ENCODE measurements around the gene NTHL1.

The NTHL1 gene

DNA sequence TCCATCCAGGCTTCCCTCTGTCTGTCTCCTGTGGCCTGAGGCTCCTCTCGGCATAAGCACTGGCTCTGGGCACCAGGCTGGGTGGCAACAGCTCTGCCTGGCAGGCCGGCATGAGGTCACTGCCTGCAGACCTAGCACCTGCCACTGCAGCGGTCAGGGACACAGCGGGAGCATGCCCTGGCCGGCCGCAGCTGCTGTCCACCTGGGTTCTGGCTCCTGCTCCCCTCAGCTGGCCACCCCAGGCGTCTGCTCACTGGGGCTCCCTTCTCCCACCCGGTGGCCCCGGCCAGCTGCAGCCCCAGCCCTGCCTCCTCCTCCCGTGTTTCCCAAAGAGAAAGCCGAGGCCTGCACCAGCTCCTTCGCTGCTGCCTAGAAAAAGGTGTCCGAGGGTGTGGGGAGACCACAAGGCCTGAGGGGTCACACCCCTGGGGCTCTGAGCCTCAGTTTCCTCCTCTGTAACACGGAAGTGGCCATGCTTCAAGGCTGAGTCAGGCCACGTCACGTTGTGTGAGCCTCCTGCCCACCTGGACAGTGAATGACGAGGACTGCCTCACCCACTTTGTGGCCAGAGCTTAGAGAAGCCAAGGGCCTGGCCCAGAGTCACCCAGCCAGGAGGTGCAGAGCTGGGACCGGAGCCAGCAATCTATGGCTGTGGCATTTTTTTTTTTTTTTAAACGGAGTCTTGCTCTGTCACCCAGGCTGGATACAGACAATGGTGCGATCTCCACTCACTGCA is 6.7 kb downstream of the NTHL1 start:
- no peak for DNase-seq (ENCODE audit: low spot score)
- TF ChIP-seq, protein P1, sequence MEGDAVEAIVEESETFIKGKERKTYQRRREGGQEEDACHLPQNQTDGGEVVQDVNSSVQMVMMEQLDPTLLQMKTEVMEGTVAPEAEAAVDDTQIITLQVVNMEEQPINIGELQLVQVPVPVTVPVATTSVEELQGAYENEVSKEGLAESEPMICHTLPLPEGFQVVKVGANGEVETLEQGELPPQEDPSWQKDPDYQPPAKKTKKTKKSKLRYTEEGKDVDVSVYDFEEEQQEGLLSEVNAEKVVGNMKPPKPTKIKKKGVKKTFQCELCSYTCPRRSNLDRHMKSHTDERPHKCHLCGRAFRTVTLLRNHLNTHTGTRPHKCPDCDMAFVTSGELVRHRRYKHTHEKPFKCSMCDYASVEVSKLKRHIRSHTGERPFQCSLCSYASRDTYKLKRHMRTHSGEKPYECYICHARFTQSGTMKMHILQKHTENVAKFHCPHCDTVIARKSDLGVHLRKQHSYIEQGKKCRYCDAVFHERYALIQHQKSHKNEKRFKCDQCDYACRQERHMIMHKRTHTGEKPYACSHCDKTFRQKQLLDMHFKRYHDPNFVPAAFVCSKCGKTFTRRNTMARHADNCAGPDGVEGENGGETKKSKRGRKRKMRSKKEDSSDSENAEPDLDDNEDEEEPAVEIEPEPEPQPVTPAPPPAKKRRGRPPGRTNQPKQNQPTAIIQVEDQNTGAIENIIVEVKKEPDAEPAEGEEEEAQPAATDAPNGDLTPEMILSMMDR (IDR thresholded peaks at IDR 0.05): no peak
- Histone ChIP-seq H3K4me3 (no peak overlapping the region), H3K27ac (peak overlapping the region in 1 of 2 donors; percentile 97)

DNA sequence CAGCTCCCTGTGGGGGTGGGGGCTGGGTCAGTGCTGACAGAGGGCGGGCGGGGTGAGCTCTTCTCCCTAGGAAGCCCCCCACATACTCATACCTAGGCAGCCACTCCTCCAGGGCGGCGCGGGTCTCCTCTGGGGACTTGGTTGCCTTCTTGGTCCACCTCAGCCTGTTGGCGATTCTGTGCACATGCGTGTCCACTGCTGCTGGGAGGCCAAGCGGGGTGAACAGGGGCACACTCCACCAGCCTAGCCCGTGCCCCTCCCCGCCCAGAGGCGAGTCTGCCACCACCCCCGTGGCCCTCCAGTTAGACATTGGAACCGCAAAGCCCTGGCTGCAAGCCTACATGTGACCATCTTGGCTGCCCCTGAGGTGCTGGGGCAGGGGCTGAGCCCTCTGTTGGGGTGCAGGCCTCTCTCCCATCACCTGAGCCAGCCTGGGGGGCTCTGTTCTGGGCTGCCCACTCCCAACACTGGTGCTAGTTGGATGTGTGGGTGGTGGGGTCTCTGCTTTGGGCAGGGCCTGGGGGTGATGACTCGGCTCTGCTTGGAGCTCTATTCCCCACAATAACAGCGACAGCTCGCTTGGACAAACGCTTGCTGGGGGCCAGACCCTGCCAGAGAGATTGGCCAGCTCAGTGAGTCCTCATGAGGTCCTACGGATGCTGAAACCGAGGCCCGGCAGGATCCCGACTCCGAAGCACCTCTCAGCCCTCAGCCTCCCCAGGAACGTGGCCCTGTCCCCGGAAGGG is 7.4 kb downstream of the NTHL1 start:
- Histone ChIP-seq H3K27ac (peak overlapping the region in 1 of 2 donors; percentile 97), H3K4me3 (no peak overlapping the region)
- DNase-seq (ENCODE audit: low spot score): no peak
- TF ChIP-seq, protein P1 (IDR thresholded peaks at IDR 0.05): no peak

DNA sequence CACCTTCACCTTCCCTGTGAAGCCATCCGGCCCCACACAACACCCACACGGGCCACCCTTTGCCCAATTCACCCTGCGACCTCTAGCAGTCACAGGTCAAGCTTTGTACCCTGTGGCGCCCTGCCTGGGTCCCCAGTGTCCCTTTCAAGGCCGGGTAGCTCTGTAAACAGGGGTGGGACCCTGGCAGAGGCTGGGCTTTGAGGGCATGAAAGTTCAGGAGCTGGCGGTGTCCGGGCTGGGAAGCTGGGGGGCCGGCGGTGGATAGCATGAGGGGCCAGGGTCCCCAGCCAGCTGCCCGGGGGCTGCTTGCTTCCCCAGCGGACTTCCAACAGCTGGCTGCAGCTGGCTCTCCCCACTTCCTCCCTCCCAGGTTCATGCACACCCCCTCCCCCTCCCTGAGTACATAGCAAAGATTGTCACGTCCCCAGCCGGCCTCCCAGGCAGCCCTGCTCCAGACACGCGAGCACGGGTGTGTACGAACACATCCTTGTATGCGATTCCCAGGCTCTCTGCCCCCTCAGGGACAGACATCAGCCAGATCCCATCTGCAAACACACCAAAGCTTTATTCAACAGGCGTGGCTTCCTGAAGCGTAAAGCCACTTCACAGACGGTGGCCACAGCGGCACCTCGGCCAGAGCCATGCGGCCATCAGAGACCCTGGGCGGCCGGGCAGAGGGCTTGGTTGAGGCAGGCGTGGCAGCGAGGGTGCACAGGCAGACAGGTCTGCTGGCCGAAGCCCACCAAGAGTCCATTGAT is 8.2 kb downstream of the NTHL1 start:
- DNase-seq (ENCODE audit: low spot score): no peak
- Histone ChIP-seq H3K4me3 (peak overlapping the region; percentile 15), H3K27ac (peak overlapping the region; percentile 38 to 97)
- TF ChIP-seq, protein P1 (IDR thresholded peaks at IDR 0.05): no peak

DNA sequence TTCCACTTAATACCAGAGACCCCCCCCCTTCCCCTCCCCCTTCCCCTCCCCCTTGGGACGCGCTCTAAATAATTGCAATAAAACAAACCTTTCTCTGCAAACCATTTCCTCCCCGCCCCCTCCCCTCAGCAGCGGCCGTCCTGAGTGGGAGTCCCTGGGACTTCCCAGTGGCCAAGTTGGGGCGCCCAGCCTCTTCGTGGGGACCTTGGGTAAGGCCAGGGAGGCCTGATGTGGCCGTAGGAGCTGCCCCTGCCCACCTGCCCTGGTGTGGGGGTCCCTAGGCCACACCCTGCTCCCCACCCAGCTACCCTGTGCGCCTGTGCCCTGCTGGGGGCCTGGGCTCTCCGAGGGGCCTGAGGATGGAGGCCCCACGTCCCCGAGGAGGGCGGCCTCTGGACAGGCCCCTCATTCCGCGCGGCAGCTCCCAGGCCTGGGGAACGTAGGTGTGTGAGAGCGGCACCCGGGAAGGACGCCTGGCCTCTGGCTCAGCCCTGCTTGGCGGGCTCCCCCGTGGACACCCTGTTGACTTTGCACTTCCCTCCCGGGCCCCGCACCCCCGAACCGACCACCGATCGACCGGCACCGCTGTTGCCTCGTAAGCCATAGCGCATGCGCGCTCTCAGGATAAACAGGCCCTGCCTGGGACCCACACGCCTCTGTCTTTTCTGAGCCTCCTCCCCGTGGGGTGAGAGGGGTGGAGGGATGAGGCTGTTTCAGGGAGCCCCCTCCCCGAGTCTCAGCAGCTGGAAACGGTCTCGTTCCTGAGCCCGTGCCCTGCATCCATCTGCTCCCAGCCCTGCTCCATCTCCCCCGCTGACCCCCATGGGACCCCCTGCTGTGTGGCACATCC is 9.0 kb downstream of the NTHL1 start:
- H3K4me3 ChIP-seq: peak overlapping the region; percentile 15

DNA sequence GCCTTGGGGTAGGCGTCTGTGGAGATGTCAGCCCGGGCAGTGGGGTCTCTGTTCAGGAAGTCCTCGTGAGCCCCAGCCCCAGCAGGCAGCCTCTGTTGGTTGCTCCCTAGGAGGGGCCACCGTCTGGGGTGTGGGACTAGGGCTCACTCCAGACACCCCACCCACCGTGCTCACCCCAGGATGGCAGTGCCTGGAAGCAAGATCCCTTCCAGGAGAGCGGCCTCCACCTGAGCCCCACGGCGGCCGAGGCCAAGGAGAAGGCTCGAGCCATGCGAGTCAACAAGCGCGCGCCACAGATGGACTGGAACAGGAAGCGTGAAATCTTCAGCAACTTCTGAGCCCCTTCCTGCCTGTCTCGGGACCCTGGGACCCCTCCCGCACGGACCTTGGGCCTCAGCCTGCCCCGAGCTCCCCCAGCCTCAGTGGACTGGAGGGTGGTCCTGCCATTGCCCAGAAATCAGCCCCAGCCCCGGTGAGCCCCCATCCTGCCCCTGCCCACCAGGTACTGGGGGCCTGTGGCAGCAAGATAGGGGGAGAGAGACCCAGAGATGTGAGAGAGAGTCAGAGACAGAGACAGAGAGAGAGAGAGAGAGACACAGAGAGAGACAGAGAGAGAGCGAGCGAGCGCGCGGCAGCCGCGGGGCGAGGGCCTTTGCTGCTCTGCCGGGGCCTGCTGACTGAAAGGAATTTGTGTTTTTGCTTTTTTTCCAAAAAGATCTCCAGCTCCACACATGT is 9.8 kb downstream of the NTHL1 start:
- DNase-seq (ENCODE audit: low spot score): no peak
- Histone ChIP-seq H3K27ac (peak overlapping the region; percentile 53 to 97), H3K4me3 (no peak overlapping the region)
- TF ChIP-seq, protein P1 (IDR thresholded peaks at IDR 0.05): no peak

More for the DNA sequence above, 9.0 kb downstream of the NTHL1 start:
- TF ChIP-seq, protein P1 (IDR thresholded peaks at IDR 0.05): no peak
- peak overlapping the region; percentile 53 to 97 for H3K27ac ChIP-seq
- DNase-seq (ENCODE audit: low spot score): no peak

DNA sequence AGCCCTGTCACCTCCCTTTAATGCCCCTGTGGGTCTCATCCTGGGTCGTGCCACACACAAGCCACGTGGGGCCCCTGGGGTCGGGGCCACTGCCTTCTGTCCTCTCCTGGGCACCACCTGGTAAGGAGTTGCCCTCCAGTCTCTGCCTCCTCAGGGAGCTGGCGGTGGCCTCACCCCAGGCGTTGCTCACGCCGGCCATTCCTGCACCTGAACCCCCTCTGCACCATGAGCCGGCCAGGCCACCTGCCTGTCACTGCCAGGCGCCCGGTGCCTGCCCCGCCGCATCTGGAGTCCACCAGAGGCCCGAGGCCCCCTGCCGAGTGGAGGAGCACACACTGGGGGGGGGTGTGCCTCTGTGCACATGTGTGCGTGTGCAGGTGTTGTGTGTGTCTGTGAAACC is 10.5 kb downstream of the NTHL1 start:
- no peak for DNase-seq (ENCODE audit: low spot score)
- H3K4me3 ChIP-seq: no peak overlapping the region
- TF ChIP-seq, protein P1 (IDR thresholded peaks at IDR 0.05): no peak
- H3K27ac ChIP-seq: peak overlapping the region; percentile 81 to 97
